DMS53 treated with DMSO at 0.1 percent for 48 hours (cell line): Measurements from ENCODE around the gene SPATA12.
"Not testable (repeated sequence)": the region's sequence is repeated elsewhere in the genome, so short reads cannot be mapped to it uniquely, and the experiment has no call there.

Experiments
- DNase-seq: peaks from one replicate; lab custom pipeline; 2025; ENCODE audit not compliant: unreplicated experiment; lab: John Stamatoyannopoulos, UW

SPATA12 gene

GRCh38 chr3:57081173-57081572 is 20.7 kb downstream of the SPATA12 start:
- no peak for DNase-seq

- no peak for DNase-seq
Measured at GRCh38 chr3:57082481-57082880, 22.0 kb downstream of the SPATA12 start.

GRCh38 chr3:57083266-57083995 is 23.0 kb downstream of the SPATA12 start:
- DNase-seq, result not testable (repeated sequence)

- DNase-seq, result no peak
Measured at GRCh38 chr3:57085211-57085610, 24.7 kb downstream of the SPATA12 start.

- no peak for DNase-seq
Measured at GRCh38 chr3:57086201-57086600, 25.7 kb downstream of the SPATA12 start.

GRCh38 chr3:57087361-57088092 is 27.1 kb downstream of the SPATA12 start:
- no peak for DNase-seq

GRCh38 chr3:57088503-57088902 is 28.0 kb downstream of the SPATA12 start:
- no peak for DNase-seq

- DNase-seq, result no peak
Measured at GRCh38 chr3:57089043-57089442, 28.6 kb downstream of the SPATA12 start.

GRCh38 chr3:57091521-57092273 is 31.2 kb downstream of the SPATA12 start:
- DNase-seq, result no peak

GRCh38 chr3:57093489-57093888 is 33.0 kb downstream of the SPATA12 start:
- no peak for DNase-seq

GRCh38 chr3:57093971-57094535 is 33.6 kb downstream of the SPATA12 start:
- DNase-seq, result no peak

GRCh38 chr3:57094575-57094974 is 34.1 kb downstream of the SPATA12 start:
- no peak for DNase-seq

GRCh38 chr3:57095363-57095762 is 34.9 kb downstream of the SPATA12 start:
- DNase-seq, result no peak

GRCh38 chr3:57097536-57097935 is 37.1 kb downstream of the SPATA12 start:
- no peak for DNase-seq

GRCh38 chr3:57098418-57099310 is 38.2 kb downstream of the SPATA12 start:
- DNase-seq, result no peak

GRCh38 chr3:57100046-57100695 is 39.7 kb downstream of the SPATA12 start:
- DNase-seq, result peak; percentile 18

GRCh38 chr3:57105585-57105984 is 45.1 kb downstream of the SPATA12 start:
- no peak for DNase-seq

GRCh38 chr3:57108684-57109083 is 48.2 kb downstream of the SPATA12 start:
- DNase-seq, result no peak

GRCh38 chr3:57109437-57110199 is 49.2 kb downstream of the SPATA12 start:
- DNase-seq, result no peak
